Mesothelial cell of epicardium (in vitro differentiated cells): Measurements from ENCODE around the gene CPLX3. TPM values are rescaled to one million over a fixed set of nuclear protein-coding genes. Genes with fewer than 3 reads are reported as not detected.

Experiments
- DNase-seq, 2 experiments: peaks; one replicate each; pipeline ENCODE4 v3.0.0; 2021; ENCODE audit warnings: low spot score in 2 of 2; ENCODE audit not compliant: unreplicated experiment in 2 of 2
- H3K27ac Mint-ChIP-seq: 2 replicates; pipeline ENCODE4 v1.8.0; 2021; ENCODE audit warnings: mixed read lengths
- H3K27me3 Mint-ChIP-seq: 2 replicates; pipeline ENCODE4 v1.8.0; 2021; ENCODE audit warnings: low read depth, mixed read lengths
- H3K36me3 Mint-ChIP-seq: 2 replicates; pipeline ENCODE4 v1.8.0; 2021; ENCODE audit warnings: mixed read lengths
- H3K4me1 Mint-ChIP-seq: 2 replicates; pipeline ENCODE4 v1.8.0; 2021; ENCODE audit warnings: mixed read lengths
- H3K4me3 Mint-ChIP-seq: 2 replicates; pipeline ENCODE4 v1.8.0; 2021; ENCODE audit warnings: mild to moderate bottlenecking, moderate library complexity, mixed read lengths
- H3K9me3 Mint-ChIP-seq: 2 replicates; pipeline ENCODE4 v1.8.0; 2021; ENCODE audit warnings: mixed read lengths
- total RNA-seq: library from RNA; stranded (reverse); gene quantifications from 3 replicates; pipeline ENCODE4 v1.2.1, GENCODE V29; 2021
- TF ChIP-seq, protein P1 (sequence below): fragments of 200-600 bp; sonication (generic); IDR thresholded peaks from one replicate; pipeline ENCODE4 v1.5.0; 2021; ENCODE audit warnings: antibody characterized with exemption; ENCODE audit not compliant: unreplicated experiment

Gene CPLX3
- total RNA-seq, 1 donor from 2014 or later, result not detected

DNA sequence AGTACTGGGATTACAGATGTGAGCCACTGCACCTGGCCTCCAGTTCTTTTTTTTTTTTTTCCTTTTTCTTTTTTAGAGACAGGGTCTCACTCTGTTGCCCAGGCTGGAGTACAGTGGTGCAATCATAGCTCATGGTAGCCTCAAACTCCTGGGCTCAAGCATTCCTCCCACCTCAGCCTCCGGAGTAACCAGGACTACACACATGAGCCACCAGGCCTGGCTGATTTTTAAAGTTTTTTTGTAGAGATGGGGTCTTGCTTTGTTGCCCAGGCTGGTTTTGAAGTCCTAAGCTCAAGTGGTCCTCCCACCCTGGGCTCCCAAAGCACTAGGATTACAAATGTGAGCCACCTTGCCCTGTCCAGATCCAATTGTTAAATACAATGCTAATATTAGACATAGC, 30.1 kb downstream of the CPLX3 start:
- peaks cover 4% of the 10 kb centered on the region for H3K36me3 Mint-ChIP-seq
- no peaks in the 10 kb centered on the region for H3K9me3 Mint-ChIP-seq
- H3K4me3 Mint-ChIP-seq, result no peak overlapping the region
- no peak for DNase-seq
- TF ChIP-seq, protein P1, sequence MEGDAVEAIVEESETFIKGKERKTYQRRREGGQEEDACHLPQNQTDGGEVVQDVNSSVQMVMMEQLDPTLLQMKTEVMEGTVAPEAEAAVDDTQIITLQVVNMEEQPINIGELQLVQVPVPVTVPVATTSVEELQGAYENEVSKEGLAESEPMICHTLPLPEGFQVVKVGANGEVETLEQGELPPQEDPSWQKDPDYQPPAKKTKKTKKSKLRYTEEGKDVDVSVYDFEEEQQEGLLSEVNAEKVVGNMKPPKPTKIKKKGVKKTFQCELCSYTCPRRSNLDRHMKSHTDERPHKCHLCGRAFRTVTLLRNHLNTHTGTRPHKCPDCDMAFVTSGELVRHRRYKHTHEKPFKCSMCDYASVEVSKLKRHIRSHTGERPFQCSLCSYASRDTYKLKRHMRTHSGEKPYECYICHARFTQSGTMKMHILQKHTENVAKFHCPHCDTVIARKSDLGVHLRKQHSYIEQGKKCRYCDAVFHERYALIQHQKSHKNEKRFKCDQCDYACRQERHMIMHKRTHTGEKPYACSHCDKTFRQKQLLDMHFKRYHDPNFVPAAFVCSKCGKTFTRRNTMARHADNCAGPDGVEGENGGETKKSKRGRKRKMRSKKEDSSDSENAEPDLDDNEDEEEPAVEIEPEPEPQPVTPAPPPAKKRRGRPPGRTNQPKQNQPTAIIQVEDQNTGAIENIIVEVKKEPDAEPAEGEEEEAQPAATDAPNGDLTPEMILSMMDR, result no peak
- H3K4me1 Mint-ChIP-seq, result peaks cover 3% of the 10 kb centered on the region
- no peak overlapping the region for H3K27ac Mint-ChIP-seq
- H3K27me3 Mint-ChIP-seq, result no peaks in the 10 kb centered on the region

DNA sequence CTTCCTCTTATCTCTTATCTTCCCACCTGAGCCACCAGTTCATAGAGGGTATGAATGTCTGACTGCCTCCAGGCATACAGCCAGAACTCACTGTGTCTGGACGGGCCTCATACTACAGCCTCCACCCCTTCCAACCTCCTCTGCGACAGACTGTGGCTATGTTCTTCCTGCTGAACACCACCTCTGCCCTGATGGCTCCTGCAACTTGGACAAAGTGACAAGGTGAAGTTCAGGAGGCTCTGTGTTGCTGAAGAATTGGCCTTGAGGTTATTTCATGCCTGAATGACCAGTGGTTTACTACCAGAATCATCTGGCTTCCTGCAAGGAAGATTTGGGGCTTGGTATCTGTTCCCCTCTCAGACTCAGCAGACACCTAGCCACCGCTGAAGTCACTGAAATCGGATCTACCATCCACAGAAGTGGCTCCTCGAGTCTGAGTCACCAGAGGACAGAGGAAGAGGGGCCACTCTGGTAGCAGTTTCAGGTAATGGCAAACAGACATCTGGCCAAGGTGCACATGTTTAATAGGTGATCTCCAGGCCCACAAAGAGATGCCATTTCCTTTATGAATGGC, 30.7 kb downstream of the CPLX3 start:
- TF ChIP-seq, protein P1, result no peak
- H3K27me3 Mint-ChIP-seq, result no peaks in the 10 kb centered on the region
- H3K4me1 Mint-ChIP-seq, result peaks cover 3% of the 10 kb centered on the region
- H3K9me3 Mint-ChIP-seq, result no peaks in the 10 kb centered on the region
- no peak overlapping the region for H3K4me3 Mint-ChIP-seq
- no peak overlapping the region for H3K27ac Mint-ChIP-seq
- DNase-seq, result no peak
- H3K36me3 Mint-ChIP-seq, result peaks cover 4% of the 10 kb centered on the region

DNA sequence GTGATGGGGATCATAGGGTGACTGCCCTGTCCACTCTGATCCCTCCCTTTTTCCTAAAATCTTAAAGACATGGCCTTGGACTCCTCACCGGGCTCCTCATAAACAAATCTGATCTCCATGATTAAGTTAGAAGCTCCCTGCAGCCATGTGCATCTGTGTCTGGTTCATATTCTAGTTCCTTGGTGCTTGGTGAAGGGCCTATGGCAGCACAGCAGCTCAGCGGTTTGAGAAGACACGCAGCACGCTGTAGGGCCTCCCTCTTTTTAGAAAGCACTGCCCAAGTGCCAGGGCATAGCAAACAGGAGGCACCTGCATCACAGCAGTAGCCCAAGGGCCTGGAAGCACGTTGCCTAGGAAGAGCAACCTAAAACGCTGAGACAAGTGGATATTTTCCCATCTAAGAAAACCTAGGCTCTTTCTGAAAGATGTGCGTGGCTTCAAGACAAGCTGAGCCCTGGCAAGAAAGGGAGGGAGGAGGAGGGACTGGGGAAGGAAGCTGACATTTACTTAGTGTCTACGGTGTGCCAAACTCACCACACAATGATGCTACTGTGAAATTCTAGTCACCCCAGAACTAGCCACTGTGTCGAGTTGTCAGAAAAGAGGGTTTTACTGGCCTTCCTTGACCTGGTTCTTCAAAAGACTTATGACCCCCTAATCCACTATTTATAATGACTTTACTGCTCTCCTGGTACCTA, 31.4 kb downstream of the CPLX3 start:
- TF ChIP-seq, protein P1, result no peak
- no peaks in the 10 kb centered on the region for H3K9me3 Mint-ChIP-seq
- DNase-seq, result no peak
- peaks cover 2% of the 10 kb centered on the region for H3K36me3 Mint-ChIP-seq
- H3K4me1 Mint-ChIP-seq, result peaks cover 3% of the 10 kb centered on the region
- H3K27me3 Mint-ChIP-seq, result no peaks in the 10 kb centered on the region
- H3K4me3 Mint-ChIP-seq, result no peak overlapping the region
- no peak overlapping the region for H3K27ac Mint-ChIP-seq

DNA sequence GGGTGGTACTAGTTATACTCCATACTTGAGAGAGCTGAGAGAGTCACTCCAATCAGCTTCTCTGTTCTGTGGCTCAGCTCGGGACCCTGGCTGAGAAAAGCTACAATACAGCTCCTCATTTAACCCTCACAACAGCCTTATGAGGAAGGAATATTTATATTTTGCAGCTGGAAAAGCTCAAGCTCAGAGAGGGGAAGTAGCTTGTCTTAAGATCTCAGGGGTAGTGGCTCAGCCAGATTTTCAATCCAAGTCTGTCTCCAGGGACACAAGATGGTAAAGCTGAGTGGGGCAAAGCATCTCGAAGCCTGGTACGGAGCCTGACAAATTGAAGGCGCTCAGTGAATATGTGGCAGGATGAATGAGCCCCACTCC, 31.9 kb downstream of the CPLX3 start:
- Mint-ChIP-seq H3K36me3 (peaks cover 2% of the 10 kb centered on the region), H3K27me3 (no peaks in the 10 kb centered on the region), H3K9me3 (no peaks in the 10 kb centered on the region), H3K27ac (no peak overlapping the region), H3K4me1 (peaks cover 3% of the 10 kb centered on the region), H3K4me3 (no peak overlapping the region)
- DNase-seq, result no peak
- TF ChIP-seq, protein P1, result no peak

DNA sequence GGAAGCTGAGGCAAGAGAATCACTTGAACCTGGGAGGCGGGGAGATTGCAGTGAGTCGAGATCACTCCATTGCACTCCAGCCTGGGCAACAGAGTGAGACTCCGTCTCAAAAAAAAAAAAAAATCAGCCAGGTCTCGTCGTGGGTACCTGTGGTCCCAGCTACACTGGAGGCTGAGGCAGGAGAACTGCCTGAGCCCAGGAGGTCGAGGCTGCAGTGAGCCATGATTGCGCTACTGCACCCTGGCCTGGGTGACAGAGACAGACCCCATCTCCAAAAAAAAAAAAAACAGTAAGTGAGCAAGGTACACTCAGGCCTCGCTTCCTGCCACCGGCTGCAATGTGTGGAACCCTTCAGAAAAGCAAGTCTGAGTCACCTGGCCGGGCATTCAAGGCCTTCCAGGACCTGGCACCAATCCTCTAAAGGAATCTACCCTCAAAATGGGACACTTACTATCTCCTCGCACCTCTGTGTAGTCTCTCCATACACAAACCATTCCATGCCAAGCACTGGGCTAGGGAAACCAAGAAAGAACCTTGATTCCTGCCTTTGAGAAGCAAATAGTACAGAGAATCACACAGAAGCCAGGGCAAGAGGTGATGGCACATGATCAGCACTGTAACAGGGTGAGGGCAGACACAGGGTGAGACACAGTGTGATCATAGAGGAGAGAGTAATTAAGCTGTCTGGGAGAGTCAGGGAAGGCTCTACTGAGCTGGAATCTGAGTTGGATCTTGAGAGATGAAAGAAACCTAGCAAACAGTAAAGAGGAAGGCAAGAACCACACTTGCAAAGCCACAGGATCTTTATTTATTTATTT, 37.0 kb downstream of the CPLX3 start:
- TF ChIP-seq, protein P1, result no peak
- Mint-ChIP-seq H3K27ac (no peak overlapping the region), H3K9me3 (peaks cover 4% of the 10 kb centered on the region), H3K4me3 (no peak overlapping the region), H3K27me3 (no peaks in the 10 kb centered on the region), H3K36me3 (peaks cover 26% of the 10 kb centered on the region), H3K4me1 (peaks cover 10% of the 10 kb centered on the region)
- DNase-seq, result no peak
